Stimulated activated naive CD8-positive, alpha-beta T cell treated with anti-CD3 and anti-CD28 coated beads, Interleukin-15, amount 100 ng/mL, for 72 hours (primary cell): ENCODE results near the gene DAPL1.

Experiments
- ATAC-seq: fragments of 150-1000 bp; cut with Tn5 transposase; 2 replicates; pipeline ENCODE4 v1.10.0; 2021; ENCODE audit warnings: mild to moderate bottlenecking, moderate library complexity
- DNase-seq, 2 donors: peaks; one replicate each; pipeline ENCODE4 v3.0.0; 2021 to 2022
- H3K27ac Mint-ChIP-seq, 2 donors: one replicate each; pipeline ENCODE4 v1.8.0; 2022; ENCODE audit warnings: mild to moderate bottlenecking in 2 of 2, mixed read lengths in 2 of 2, moderate library complexity in 2 of 2
- H3K27me3 Mint-ChIP-seq: one replicate; pipeline ENCODE4 v1.8.0; 2022; ENCODE audit warnings: mixed read lengths
- H3K4me1 Mint-ChIP-seq: one replicate; pipeline ENCODE4 v1.8.0; 2022; ENCODE audit warnings: mild to moderate bottlenecking, mixed read lengths
- H3K4me3 Mint-ChIP-seq, 2 donors: one replicate each; pipeline ENCODE4 v1.8.0; 2022; ENCODE audit warnings: mild to moderate bottlenecking in 2 of 2, mixed read lengths in 2 of 2, moderate library complexity in 1 of 2
- H3K9me3 Mint-ChIP-seq, 2 donors: one replicate each; pipeline ENCODE4 v1.8.0; 2022; ENCODE audit warnings: mixed read lengths in 2 of 2

Gene DAPL1

GRCh38 chr2:158797963-158798700 lies 3.0 kb downstream of the DAPL1 start:
- no peak overlapping the region for H3K27ac Mint-ChIP-seq
- no peaks in the 10 kb centered on the region for H3K4me1 Mint-ChIP-seq
- H3K4me3 Mint-ChIP-seq, result no peak overlapping the region
- H3K27me3 Mint-ChIP-seq, result peaks cover 30% of the 10 kb centered on the region
- ATAC-seq (no peak), DNase-seq (no peak)
- H3K9me3 Mint-ChIP-seq, result no peaks in the 10 kb centered on the region

- H3K4me1 Mint-ChIP-seq, result no peaks in the 10 kb centered on the region
- ATAC-seq (no peak), DNase-seq (no peak)
- H3K9me3 Mint-ChIP-seq, result no peaks in the 10 kb centered on the region
- H3K27ac Mint-ChIP-seq, result no peak overlapping the region
- no peak overlapping the region for H3K4me3 Mint-ChIP-seq
- peaks cover 21% of the 10 kb centered on the region for H3K27me3 Mint-ChIP-seq
Observed at GRCh38 chr2:158799181-158799580, 4.1 kb downstream of the DAPL1 start.

- no peaks in the 10 kb centered on the region for H3K9me3 Mint-ChIP-seq
- DNase-seq, result no peak
- H3K4me1 Mint-ChIP-seq, result no peaks in the 10 kb centered on the region
- no peak overlapping the region for H3K27ac Mint-ChIP-seq
- no peak for ATAC-seq
- H3K4me3 Mint-ChIP-seq, result no peak overlapping the region
- H3K27me3 Mint-ChIP-seq, result no peaks in the 10 kb centered on the region
Observed at GRCh38 chr2:158803506-158803905, 8.4 kb downstream of the DAPL1 start.

- Mint-ChIP-seq H3K4me1 (no peaks in the 10 kb centered on the region), H3K9me3 (no peaks in the 10 kb centered on the region), H3K4me3 (no peak overlapping the region), H3K27me3 (peaks cover under 1% of the 10 kb centered on the region), H3K27ac (no peak overlapping the region)
- ATAC-seq, result no peak
- DNase-seq, result no peak
Observed at GRCh38 chr2:158805255-158805654, 10.1 kb downstream of the DAPL1 start.

- peaks cover 7% of the 10 kb centered on the region for H3K27me3 Mint-ChIP-seq
- DNase-seq (no peak), ATAC-seq (no peak)
- H3K4me3 Mint-ChIP-seq, result no peak overlapping the region
- H3K9me3 Mint-ChIP-seq, result no peaks in the 10 kb centered on the region
- no peaks in the 10 kb centered on the region for H3K4me1 Mint-ChIP-seq
- H3K27ac Mint-ChIP-seq, result no peak overlapping the region
Observed at GRCh38 chr2:158805936-158806335, 10.8 kb downstream of the DAPL1 start.

GRCh38 chr2:158806941-158807340 lies 11.8 kb downstream of the DAPL1 start:
- H3K4me3 Mint-ChIP-seq, result no peak overlapping the region
- no peaks in the 10 kb centered on the region for H3K4me1 Mint-ChIP-seq
- no peak for ATAC-seq
- peaks cover 11% of the 10 kb centered on the region for H3K27me3 Mint-ChIP-seq
- DNase-seq, result no peak
- H3K9me3 Mint-ChIP-seq, result no peaks in the 10 kb centered on the region
- H3K27ac Mint-ChIP-seq, result no peak overlapping the region

- Mint-ChIP-seq H3K27me3 (peaks cover 23% of the 10 kb centered on the region), H3K4me1 (no peaks in the 10 kb centered on the region), H3K27ac (no peak overlapping the region)
Observed at GRCh38 chr2:158808426-158808825, 13.3 kb downstream of the DAPL1 start.

GRCh38 chr2:158809816-158810215 lies 14.7 kb downstream of the DAPL1 start:
- no peak for DNase-seq
- no peaks in the 10 kb centered on the region for H3K4me1 Mint-ChIP-seq
- ATAC-seq, result no peak

More at GRCh38 chr2:158808426-158808825, 13.3 kb downstream of the DAPL1 start:
- ATAC-seq, result no peak
- H3K9me3 Mint-ChIP-seq, result no peaks in the 10 kb centered on the region
- no peak for DNase-seq
- no peak overlapping the region for H3K4me3 Mint-ChIP-seq

GRCh38 chr2:158810731-158811460 lies 15.8 kb downstream of the DAPL1 start:
- H3K27me3 Mint-ChIP-seq, result peaks cover 23% of the 10 kb centered on the region
- DNase-seq (no peak), ATAC-seq (no peak)
- no peaks in the 10 kb centered on the region for H3K4me1 Mint-ChIP-seq
- no peak overlapping the region for H3K27ac Mint-ChIP-seq
- no peak overlapping the region for H3K4me3 Mint-ChIP-seq
- peaks cover 0 to 4% of the 10 kb centered on the region in 2 donors for H3K9me3 Mint-ChIP-seq

More at GRCh38 chr2:158809816-158810215, 14.7 kb downstream of the DAPL1 start:
- peaks cover 0 to 4% of the 10 kb centered on the region in 2 donors for H3K9me3 Mint-ChIP-seq
- no peak overlapping the region for H3K27ac Mint-ChIP-seq
- peaks cover 23% of the 10 kb centered on the region for H3K27me3 Mint-ChIP-seq
- no peak overlapping the region for H3K4me3 Mint-ChIP-seq

GRCh38 chr2:158815166-158815565 lies 20.0 kb downstream of the DAPL1 start:
- no peaks in the 10 kb centered on the region for H3K4me1 Mint-ChIP-seq

GRCh38 chr2:158815658-158816057 lies 20.5 kb downstream of the DAPL1 start:
- Mint-ChIP-seq H3K27me3 (peaks cover 27% of the 10 kb centered on the region), H3K27ac (no peak overlapping the region), H3K4me3 (no peak overlapping the region), H3K4me1 (no peaks in the 10 kb centered on the region), H3K9me3 (peaks cover 0 to 4% of the 10 kb centered on the region in 2 donors)
- DNase-seq (no peak), ATAC-seq (no peak)

More at GRCh38 chr2:158815166-158815565, 20.0 kb downstream of the DAPL1 start:
- peaks cover 31% of the 10 kb centered on the region for H3K27me3 Mint-ChIP-seq
- DNase-seq (no peak), ATAC-seq (no peak)
- H3K9me3 Mint-ChIP-seq, result peaks cover 0 to 4% of the 10 kb centered on the region in 2 donors
- H3K4me3 Mint-ChIP-seq, result no peak overlapping the region
- no peak overlapping the region for H3K27ac Mint-ChIP-seq

GRCh38 chr2:158817588-158817987 lies 22.5 kb downstream of the DAPL1 start:
- no peak for ATAC-seq
- H3K4me3 Mint-ChIP-seq, result no peak overlapping the region

GRCh38 chr2:158818511-158818910 lies 23.4 kb downstream of the DAPL1 start:
- Mint-ChIP-seq H3K27me3 (peaks cover 8% of the 10 kb centered on the region), H3K4me1 (no peaks in the 10 kb centered on the region), H3K4me3 (no peak overlapping the region), H3K9me3 (peaks cover 0 to 4% of the 10 kb centered on the region in 2 donors), H3K27ac (no peak overlapping the region)
- ATAC-seq (no peak), DNase-seq (no peak)

More at GRCh38 chr2:158817588-158817987, 22.5 kb downstream of the DAPL1 start:
- H3K9me3 Mint-ChIP-seq, result peaks cover 0 to 4% of the 10 kb centered on the region in 2 donors
- peak overlapping the region in 1 of 2 donors; percentile 42 for H3K27ac Mint-ChIP-seq
- no peak for DNase-seq
- H3K27me3 Mint-ChIP-seq, result peaks cover 14% of the 10 kb centered on the region
- no peaks in the 10 kb centered on the region for H3K4me1 Mint-ChIP-seq

GRCh38 chr2:158822193-158822592 lies 27.1 kb downstream of the DAPL1 start:
- ATAC-seq, result no peak
- H3K9me3 Mint-ChIP-seq, result no peaks in the 10 kb centered on the region
- peaks cover 11% of the 10 kb centered on the region for H3K27me3 Mint-ChIP-seq
- H3K4me3 Mint-ChIP-seq, result no peak overlapping the region
- no peak for DNase-seq
- no peaks in the 10 kb centered on the region for H3K4me1 Mint-ChIP-seq
- H3K27ac Mint-ChIP-seq, result no peak overlapping the region

- Mint-ChIP-seq H3K9me3 (no peaks in the 10 kb centered on the region), H3K27me3 (peaks cover 8% of the 10 kb centered on the region), H3K4me3 (no peak overlapping the region), H3K4me1 (no peaks in the 10 kb centered on the region), H3K27ac (no peak overlapping the region)
- DNase-seq (no peak), ATAC-seq (no peak)
Observed at GRCh38 chr2:158823486-158824237, 28.5 kb downstream of the DAPL1 start.

- Mint-ChIP-seq H3K27ac (no peak overlapping the region), H3K9me3 (no peaks in the 10 kb centered on the region), H3K27me3 (peaks cover 8% of the 10 kb centered on the region), H3K4me1 (no peaks in the 10 kb centered on the region), H3K4me3 (no peak overlapping the region)
- DNase-seq, result no peak
- no peak for ATAC-seq
Observed at GRCh38 chr2:158825021-158825420, 29.9 kb downstream of the DAPL1 start.
